ENCODE data around the gene DDR1.

DNA sequence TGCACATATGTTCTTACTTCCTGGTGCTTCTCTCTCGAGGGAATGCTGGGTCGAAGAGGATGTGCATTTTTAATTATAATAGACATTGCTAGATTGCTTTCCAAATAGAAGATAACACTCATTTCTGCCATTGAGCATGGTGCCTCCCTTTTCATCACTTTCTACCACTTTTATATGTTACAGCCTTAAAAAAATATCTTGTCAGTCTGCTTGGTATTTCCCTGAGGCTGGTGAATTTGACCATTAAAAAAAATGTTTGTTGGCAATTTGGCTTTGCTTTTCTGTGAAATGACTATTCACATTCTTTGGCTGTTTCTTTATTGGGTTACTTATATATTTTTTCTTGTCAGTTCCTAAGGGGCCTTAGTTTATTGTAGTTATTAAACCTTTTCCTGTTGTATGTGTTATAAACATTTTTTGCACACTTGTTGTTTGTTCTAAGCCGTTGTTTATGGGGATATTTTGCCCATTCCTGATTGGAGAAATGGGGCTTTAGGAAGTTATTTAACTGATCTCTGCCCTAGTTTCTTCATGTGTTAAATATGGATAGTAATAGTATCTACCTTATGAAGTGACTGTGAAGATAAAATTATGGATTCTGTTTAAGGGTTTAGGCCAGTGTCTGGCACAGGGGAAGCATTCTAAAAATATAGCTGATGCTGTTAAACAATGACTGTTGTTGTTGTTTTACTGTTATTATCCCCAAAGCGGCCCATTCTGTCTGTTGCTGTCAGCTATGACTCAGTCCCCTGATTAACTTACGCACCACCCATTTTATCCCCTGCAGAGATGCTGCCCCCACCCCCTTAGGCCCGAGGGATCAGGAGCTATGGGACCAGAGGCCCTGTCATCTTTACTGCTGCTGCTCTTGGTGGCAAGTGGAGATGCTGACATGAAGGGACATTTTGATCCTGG is 3.8 kb downstream of the DDR1 start:
- no peak for TF ChIP-seq POLR2AphosphoS5 (IDR thresholded peaks at IDR 0.05)
- TF ChIP-seq, protein P1, sequence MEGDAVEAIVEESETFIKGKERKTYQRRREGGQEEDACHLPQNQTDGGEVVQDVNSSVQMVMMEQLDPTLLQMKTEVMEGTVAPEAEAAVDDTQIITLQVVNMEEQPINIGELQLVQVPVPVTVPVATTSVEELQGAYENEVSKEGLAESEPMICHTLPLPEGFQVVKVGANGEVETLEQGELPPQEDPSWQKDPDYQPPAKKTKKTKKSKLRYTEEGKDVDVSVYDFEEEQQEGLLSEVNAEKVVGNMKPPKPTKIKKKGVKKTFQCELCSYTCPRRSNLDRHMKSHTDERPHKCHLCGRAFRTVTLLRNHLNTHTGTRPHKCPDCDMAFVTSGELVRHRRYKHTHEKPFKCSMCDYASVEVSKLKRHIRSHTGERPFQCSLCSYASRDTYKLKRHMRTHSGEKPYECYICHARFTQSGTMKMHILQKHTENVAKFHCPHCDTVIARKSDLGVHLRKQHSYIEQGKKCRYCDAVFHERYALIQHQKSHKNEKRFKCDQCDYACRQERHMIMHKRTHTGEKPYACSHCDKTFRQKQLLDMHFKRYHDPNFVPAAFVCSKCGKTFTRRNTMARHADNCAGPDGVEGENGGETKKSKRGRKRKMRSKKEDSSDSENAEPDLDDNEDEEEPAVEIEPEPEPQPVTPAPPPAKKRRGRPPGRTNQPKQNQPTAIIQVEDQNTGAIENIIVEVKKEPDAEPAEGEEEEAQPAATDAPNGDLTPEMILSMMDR (IDR thresholded peaks at IDR 0.05) = no peak
